NCI-H345 (cell line): Measurements from ENCODE around the gene ATXN1.

ENCODE experiments used
- DNase-seq: peaks from one replicate; lab custom pipeline; 2025; lab: John Stamatoyannopoulos, UW

The ATXN1 gene

GRCh38 chr6:16360365-16360764, 400.9 kb downstream of the ATXN1 start:
- DNase-seq, result no peak

GRCh38 chr6:16359563-16359962, 401.7 kb downstream of the ATXN1 start:
- no peak for DNase-seq

GRCh38 chr6:16358531-16359138, 402.6 kb downstream of the ATXN1 start:
- no peak for DNase-seq

GRCh38 chr6:16355699-16356446, 405.4 kb downstream of the ATXN1 start:
- DNase-seq, result no peak

GRCh38 chr6:16355238-16355637, 406.0 kb downstream of the ATXN1 start:
- no peak for DNase-seq

- DNase-seq, result no peak
Observed at GRCh38 chr6:16354692-16355091, 406.6 kb downstream of the ATXN1 start.

- no peak for DNase-seq
Observed at GRCh38 chr6:16352821-16353438, 408.3 kb downstream of the ATXN1 start.

- no peak for DNase-seq
Observed at GRCh38 chr6:16352258-16352635, 409.0 kb downstream of the ATXN1 start.

- DNase-seq, result no peak
Observed at GRCh38 chr6:16349544-16349943, 411.7 kb downstream of the ATXN1 start.

- DNase-seq, result no peak
Observed at GRCh38 chr6:16346831-16347230, 414.4 kb downstream of the ATXN1 start.

- DNase-seq, result no peak
Observed at GRCh38 chr6:16345449-16346330, 415.6 kb downstream of the ATXN1 start.

- DNase-seq, result no peak
Observed at GRCh38 chr6:16344756-16345155, 416.5 kb downstream of the ATXN1 start.

- DNase-seq, result no peak
Observed at GRCh38 chr6:16343593-16343992, 417.7 kb downstream of the ATXN1 start.

- no peak for DNase-seq
Observed at GRCh38 chr6:16339265-16339587, 422.0 kb downstream of the ATXN1 start.

- no peak for DNase-seq
Observed at GRCh38 chr6:16338577-16339264, 422.5 kb downstream of the ATXN1 start.

- DNase-seq, result no peak
Observed at GRCh38 chr6:16337295-16337975, 423.8 kb downstream of the ATXN1 start.

GRCh38 chr6:16336911-16337294, 424.4 kb downstream of the ATXN1 start:
- DNase-seq, result no peak

- DNase-seq, result no peak
Observed at GRCh38 chr6:16336056-16336818, 425.0 kb downstream of the ATXN1 start.

- no peak for DNase-seq
Observed at GRCh38 chr6:16335176-16335575, 426.1 kb downstream of the ATXN1 start.

- no peak for DNase-seq
Observed at GRCh38 chr6:16334671-16335070, 426.6 kb downstream of the ATXN1 start.

- DNase-seq, result no peak
Observed at GRCh38 chr6:16333580-16333979, 427.7 kb downstream of the ATXN1 start.
